RWPE1 (cell line): ENCODE data around the gene TFRC.

ENCODE experiments used
- CTCF ChIA-PET: fragments of 350-600 bp; sonication (Branson Sonifier 250); formaldehyde crosslinking; extraction: SDS; loops from one replicate; lab custom pipeline; 2021; lab: Yijun Ruan, JAX
- POLR2A ChIA-PET: fragments of 400-600 bp; formaldehyde crosslinking; extraction: SDS; loops from one replicate; lab custom pipeline; 2020; ENCODE audit warnings: antibody characterized with exemption; ENCODE audit not compliant: low non-redundant PET; lab: Yijun Ruan, JAX
- DNase-seq: peaks from one replicate; pipeline ENCODE4 v3.0.0; 2012; ENCODE audit warnings: low spot score
- H3K27ac ChIP-seq: fragments of 450-650 bp; 2 replicates; pipeline ENCODE4 v1.5.1; 2017
- CTCF ChIP-seq: fragments of 450-650 bp; conservative IDR thresholded peaks from 2 replicates; pipeline ENCODE4 v1.5.1; 2017; ENCODE audit warnings: low read depth, mild to moderate bottlenecking

TFRC gene

GRCh38 chr3:195999896-196000295, 82.0 kb downstream of the TFRC start:
- DNase-seq, result no peak
- no peak overlapping the region for H3K27ac ChIP-seq
- ChIA-PET CTCF (interaction anchor here (0.6 to 1.9 kb wide), 2 partner anchors 138 to 150 kb away, joined by 3 to 11 read pairs; no protein-coding TSS in a partner anchor), POLR2A (no interaction called here)
- TF ChIP-seq CTCF, result no peak
